A549 (cell line): ENCODE measurements around the gene SF1. TPM values are rescaled to one million over a fixed set of nuclear protein-coding genes. Genes with fewer than 3 reads are reported as not detected.

ENCODE experiments used
- ATAC-seq, 2 experiments: fragments of 200-7000 bp in 1 of 2; fragments of >200 bp in 1 of 2; cut with Nextera tagmentation in 1 of 2; cut with Tn5 transposase in 1 of 2; 3 replicates each; pipeline versions ENCODE4 v1.8.0 to v1.9.1; 2018 to 2020; ENCODE audit warnings: mild to moderate bottlenecking in 1 of 2, moderate library complexity in 1 of 2
- CTCF ChIA-PET: fragments of 300-600 bp; sonication (Branson Sonifier 250); formaldehyde crosslinking; extraction: SDS; loops from one replicate; lab custom pipeline; 2021; ENCODE audit warnings: antibody characterized with exemption, inconsistent platforms; lab: Yijun Ruan, JAX
- POLR2A ChIA-PET: fragments of 350-600 bp; formaldehyde crosslinking; extraction: SDS; loops from one replicate; lab custom pipeline; 2021; ENCODE audit warnings: antibody characterized with exemption, inconsistent platforms; lab: Yijun Ruan, JAX
- DNase-seq, 2 experiments: peaks; one replicate each; pipeline versions ENCODE4 v3.0.0 to v3.0.0-alpha.2; 2011 to 2016; ENCODE audit warnings: low read depth in 1 of 2, low spot score in 1 of 2
- FAIRE-seq: peaks from 2 replicates; lab custom pipeline; 2011; peaks lifted over from hg19 to GRCh38; lab: Jason Lieb, UNC
- H3K27ac ChIP-seq, 2 experiments: fragments of >200 bp; sonication (Bioruptor Twin); formaldehyde crosslinking; 3 replicates each; pipeline ENCODE4 v1.5.1; 2016 to 2017
- H3K4me1 ChIP-seq: fragments of >200 bp; sonication (Bioruptor Twin); formaldehyde crosslinking; 3 replicates; pipeline ENCODE4 v1.6.1; 2016
- H3K4me2 ChIP-seq: fragments of >200 bp; sonication (Bioruptor Twin); formaldehyde crosslinking; 3 replicates; pipeline ENCODE4 v1.6.1; 2016
- H3K4me3 ChIP-seq: fragments of >200 bp; sonication (Bioruptor Twin); formaldehyde crosslinking; 3 replicates; pipeline ENCODE4 v1.5.1; 2016
- H3K9me3 ChIP-seq: fragments of >200 bp; sonication (Bioruptor Twin); formaldehyde crosslinking; 3 replicates; pipeline ENCODE4 v1.6.1; 2016
- BHLHE40 ChIP-seq: IDR thresholded peaks from 2 replicates; pipeline ENCODE4 v1.6.1; 2012; ENCODE audit warnings: low read depth, low read length, inconsistent platforms
- CBX2 ChIP-seq: fragments of 200-600 bp; sonication (generic); IDR thresholded peaks from 2 replicates; pipeline ENCODE4 v1.6.1; 2016; ENCODE audit warnings: low read depth, mild to moderate bottlenecking, borderline replicate concordance
- CHD2 ChIP-seq: fragments of 150-350 bp; IDR thresholded peaks from 2 replicates; pipeline ENCODE4 v1.6.1; 2014; ENCODE audit warnings: low read length; ENCODE audit not compliant: partially characterized antibody
- EHF ChIP-seq: fragments of 250-450 bp; sonication (Bioruptor Pico); IDR thresholded peaks from 2 replicates; pipeline ENCODE4 v1.5.0; 2020; ENCODE audit warnings: mild to moderate bottlenecking
- HEYL ChIP-seq: fragments of 250-450 bp; sonication (Bioruptor Pico); IDR thresholded peaks from 2 replicates; pipeline ENCODE4 v1.8.0; 2021; ENCODE audit warnings: mild to moderate bottlenecking, moderate library complexity
- HOXB13 ChIP-seq: fragments of 250-450 bp; sonication (Bioruptor Pico); IDR thresholded peaks from 2 replicates; pipeline ENCODE4 v1.5.0; 2020; ENCODE audit warnings: low read depth, mild to moderate bottlenecking, moderate library complexity
- JUNB ChIP-seq: fragments of >200 bp; sonication (Bioruptor Twin); formaldehyde crosslinking; IDR thresholded peaks from 2 replicates; pipeline ENCODE4 v1.6.1; 2016
- PHF8 ChIP-seq: fragments of 200-600 bp; sonication (generic); IDR thresholded peaks from 2 replicates; pipeline ENCODE4 v1.6.1; 2016; ENCODE audit warnings: low read depth, mild to moderate bottlenecking, antibody characterized with exemption, moderate library complexity, borderline replicate concordance
- RNF2 ChIP-seq: fragments of 200-600 bp; sonication (generic); IDR thresholded peaks from 2 replicates; pipeline ENCODE4 v1.6.1; 2016; ENCODE audit warnings: low read depth, mild to moderate bottlenecking, antibody characterized with exemption, moderate library complexity, borderline replicate concordance
- ZC3H11A ChIP-seq: fragments of 450-650 bp; IDR thresholded peaks from 2 replicates; pipeline ENCODE4 v1.6.1; 2014; ENCODE audit warnings: antibody characterized with exemption, mild to moderate bottlenecking
- ZNF302 ChIP-seq: fragments of 250-450 bp; sonication (Bioruptor Pico); IDR thresholded peaks from 2 replicates; pipeline ENCODE4 v1.9.0; 2021; ENCODE audit warnings: inconsistent platforms, mild to moderate bottlenecking, moderate library complexity
- WGBS: methylation state at CpG from one replicate; pipeline ENCODE4 v1.1.6; 2017; ENCODE audit errors: missing lambda C conversion rate; 5-methylcytosine and 5-hydroxymethylcytosine counted together
- polyA plus RNA-seq, 4 experiments: library from polyadenylated mRNA; depleted of rRNA in 3 of 4; stranded (reverse); fragments of >200 nt; fragmentation: RNase III in 1 of 4; extraction: RNeasy Plus Mini Kit Qiagen cat#74134 plus additional on column Dnase treatment in 1 of 4; gene quantifications; 2 replicates in 3 of 4; 3 replicates in 1 of 4; pipeline ENCODE4 v1.2.3, GENCODE V29; 2011 to 2017
- TF ChIP-seq, protein P1 (sequence below): fragments of 250-450 bp; sonication (Bioruptor Pico); IDR thresholded peaks from 2 replicates; pipeline ENCODE4 v1.5.0; 2020; ENCODE audit warnings: low read depth, mild to moderate bottlenecking, moderate library complexity
- TF ChIP-seq, protein P2 (sequence below): fragments of 450-650 bp; IDR thresholded peaks from 2 replicates; pipeline ENCODE4 v1.6.1; 2014; ENCODE audit warnings: antibody characterized with exemption
- TF ChIP-seq, protein P3 (sequence below): fragments of 150-350 bp; IDR thresholded peaks from 2 replicates; pipeline ENCODE4 v1.6.1; 2014; ENCODE audit warnings: low read depth, mild to moderate bottlenecking, low read length
- TF ChIP-seq, protein P4 (sequence below): fragments of >200 bp; sonication (Bioruptor Twin); formaldehyde crosslinking; IDR thresholded peaks from 3 replicates; pipeline ENCODE4 v1.5.1; 2016
- TF ChIP-seq, protein P5 (sequence below): fragments of 200-600 bp; sonication (generic); IDR thresholded peaks from 2 replicates; pipeline ENCODE4 v1.6.1; 2016; ENCODE audit warnings: antibody characterized with exemption, mild to moderate bottlenecking, moderate library complexity

SF1 gene
- polyA plus RNA-seq, 2 of the 4 experiments (the other 2 are of a cell fraction), result 104 to 310 TPM

DNA sequence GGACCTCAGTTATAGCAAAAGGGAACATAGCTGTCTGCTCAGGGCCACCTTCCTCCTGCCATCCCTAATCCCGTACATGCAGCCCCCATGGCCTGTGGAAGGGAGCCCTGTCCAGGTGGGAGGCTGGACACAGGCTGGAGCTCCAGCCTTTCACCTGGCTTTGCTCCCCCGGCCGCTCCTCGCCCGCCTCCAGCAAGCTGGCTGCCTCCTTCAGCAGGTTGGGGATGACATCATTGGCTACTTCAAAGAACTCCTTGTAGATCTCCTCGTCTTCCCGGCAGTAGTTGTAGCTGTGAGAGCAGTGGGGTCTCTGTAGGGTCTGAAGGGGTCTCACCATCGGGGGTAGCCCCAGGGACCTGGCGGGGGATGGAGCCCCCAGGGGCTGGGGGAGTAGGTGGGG lies 27.1 kb upstream of the SF1 start:
- ChIA-PET POLR2A (no interaction called here), CTCF (no interaction called here)
- TF ChIP-seq BHLHE40 (no peak), HOXB13 (CRISPR knock-in tag) (no peak), ZNF302 (no peak)
- TF ChIP-seq, protein P1, sequence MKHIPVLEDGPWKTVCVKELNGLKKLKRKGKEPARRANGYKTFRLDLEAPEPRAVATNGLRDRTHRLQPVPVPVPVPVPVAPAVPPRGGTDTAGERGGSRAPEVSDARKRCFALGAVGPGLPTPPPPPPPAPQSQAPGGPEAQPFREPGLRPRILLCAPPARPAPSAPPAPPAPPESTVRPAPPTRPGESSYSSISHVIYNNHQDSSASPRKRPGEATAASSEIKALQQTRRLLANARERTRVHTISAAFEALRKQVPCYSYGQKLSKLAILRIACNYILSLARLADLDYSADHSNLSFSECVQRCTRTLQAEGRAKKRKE (CRISPR knock-in tag), result no peak
- TF ChIP-seq, protein P2, sequence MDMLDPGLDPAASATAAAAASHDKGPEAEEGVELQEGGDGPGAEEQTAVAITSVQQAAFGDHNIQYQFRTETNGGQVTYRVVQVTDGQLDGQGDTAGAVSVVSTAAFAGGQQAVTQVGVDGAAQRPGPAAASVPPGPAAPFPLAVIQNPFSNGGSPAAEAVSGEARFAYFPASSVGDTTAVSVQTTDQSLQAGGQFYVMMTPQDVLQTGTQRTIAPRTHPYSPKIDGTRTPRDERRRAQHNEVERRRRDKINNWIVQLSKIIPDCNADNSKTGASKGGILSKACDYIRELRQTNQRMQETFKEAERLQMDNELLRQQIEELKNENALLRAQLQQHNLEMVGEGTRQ, result no peak
- no peak for DNase-seq
- 93% methylated on average over 8 of the region's 9 CpGs for WGBS
- H3K4me2 ChIP-seq, result no peak overlapping the region
- H3K9me3 ChIP-seq, result no peaks in the 10 kb centered on the region
- H3K27ac ChIP-seq, result no peak overlapping the region
- peaks cover 20% of the 10 kb centered on the region for H3K4me1 ChIP-seq
- FAIRE-seq, result no peak
- no peak overlapping the region for H3K4me3 ChIP-seq
- no peak for ATAC-seq

DNA sequence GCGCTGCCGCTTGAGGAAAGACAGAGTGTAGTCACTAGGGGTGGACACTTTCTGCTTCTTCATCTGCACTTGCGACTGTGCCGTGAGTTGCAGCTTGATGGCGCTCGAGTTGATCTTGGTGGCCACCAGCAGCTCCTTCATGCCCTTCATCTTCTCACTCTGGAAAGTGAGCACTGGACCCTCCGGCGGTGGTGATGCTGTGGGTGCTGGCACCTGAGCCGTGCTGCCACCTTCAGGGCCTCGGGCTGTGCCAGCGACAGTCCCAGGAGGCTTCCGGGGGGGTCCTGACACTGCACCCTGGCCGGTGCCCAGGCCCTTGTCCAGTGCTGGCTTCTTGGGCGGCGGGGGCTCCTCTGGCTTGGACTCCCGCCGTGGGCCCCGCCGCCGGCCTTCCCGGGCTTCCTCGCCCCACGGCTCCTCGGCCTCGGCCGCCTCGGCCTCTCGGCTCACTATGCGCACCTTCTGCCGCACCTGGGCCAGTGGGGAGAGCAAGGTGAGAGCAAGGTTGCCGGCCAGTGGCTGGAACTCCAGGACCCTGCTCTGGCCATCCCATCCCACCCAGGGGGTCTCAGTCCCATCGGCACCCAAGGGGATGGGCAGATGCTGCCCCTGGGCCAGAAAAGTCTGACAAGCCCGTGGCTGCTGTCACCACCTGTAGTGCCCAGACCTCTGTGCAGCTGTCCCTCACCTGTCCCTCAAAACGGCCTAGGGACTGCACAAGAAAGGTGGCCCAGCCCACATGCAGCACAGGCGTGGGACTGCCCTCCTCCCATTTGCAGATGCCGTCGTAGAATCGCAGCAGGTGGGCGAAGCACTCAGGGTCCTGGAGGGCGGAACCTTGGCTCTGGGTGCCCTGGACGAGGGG lies 26.2 kb upstream of the SF1 start:
- Histone ChIP-seq H3K4me2 (peak overlapping the region; percentile 73), H3K27ac (no peak overlapping the region), H3K9me3 (no peaks in the 10 kb centered on the region), H3K4me3 (no peak overlapping the region), H3K4me1 (peaks cover 27% of the 10 kb centered on the region)
- no peak for FAIRE-seq
- WGBS, result 92% methylated on average over 36 of the region's 41 CpGs
- ChIA-PET CTCF (interaction anchor here (0.7 to 7.8 kb wide), 12 partner anchors 15 to 355 kb away, joined by 3 to 79 read pairs (median 3); no protein-coding TSS in a partner anchor), POLR2A (no interaction called here)
- TF ChIP-seq JUNB (no peak), CHD2 (no peak), ZNF302 (no peak), ZC3H11A (no peak), BHLHE40 (no peak), EHF (CRISPR knock-in tag) (no peak), RNF2 (no peak), HEYL (CRISPR knock-in tag) (no peak), CBX2 (no peak), PHF8 (no peak)
- TF ChIP-seq, protein P3, sequence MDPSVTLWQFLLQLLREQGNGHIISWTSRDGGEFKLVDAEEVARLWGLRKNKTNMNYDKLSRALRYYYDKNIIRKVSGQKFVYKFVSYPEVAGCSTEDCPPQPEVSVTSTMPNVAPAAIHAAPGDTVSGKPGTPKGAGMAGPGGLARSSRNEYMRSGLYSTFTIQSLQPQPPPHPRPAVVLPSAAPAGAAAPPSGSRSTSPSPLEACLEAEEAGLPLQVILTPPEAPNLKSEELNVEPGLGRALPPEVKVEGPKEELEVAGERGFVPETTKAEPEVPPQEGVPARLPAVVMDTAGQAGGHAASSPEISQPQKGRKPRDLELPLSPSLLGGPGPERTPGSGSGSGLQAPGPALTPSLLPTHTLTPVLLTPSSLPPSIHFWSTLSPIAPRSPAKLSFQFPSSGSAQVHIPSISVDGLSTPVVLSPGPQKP, result no peak
- TF ChIP-seq, protein P4, sequence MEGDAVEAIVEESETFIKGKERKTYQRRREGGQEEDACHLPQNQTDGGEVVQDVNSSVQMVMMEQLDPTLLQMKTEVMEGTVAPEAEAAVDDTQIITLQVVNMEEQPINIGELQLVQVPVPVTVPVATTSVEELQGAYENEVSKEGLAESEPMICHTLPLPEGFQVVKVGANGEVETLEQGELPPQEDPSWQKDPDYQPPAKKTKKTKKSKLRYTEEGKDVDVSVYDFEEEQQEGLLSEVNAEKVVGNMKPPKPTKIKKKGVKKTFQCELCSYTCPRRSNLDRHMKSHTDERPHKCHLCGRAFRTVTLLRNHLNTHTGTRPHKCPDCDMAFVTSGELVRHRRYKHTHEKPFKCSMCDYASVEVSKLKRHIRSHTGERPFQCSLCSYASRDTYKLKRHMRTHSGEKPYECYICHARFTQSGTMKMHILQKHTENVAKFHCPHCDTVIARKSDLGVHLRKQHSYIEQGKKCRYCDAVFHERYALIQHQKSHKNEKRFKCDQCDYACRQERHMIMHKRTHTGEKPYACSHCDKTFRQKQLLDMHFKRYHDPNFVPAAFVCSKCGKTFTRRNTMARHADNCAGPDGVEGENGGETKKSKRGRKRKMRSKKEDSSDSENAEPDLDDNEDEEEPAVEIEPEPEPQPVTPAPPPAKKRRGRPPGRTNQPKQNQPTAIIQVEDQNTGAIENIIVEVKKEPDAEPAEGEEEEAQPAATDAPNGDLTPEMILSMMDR, result no peak
- TF ChIP-seq, protein P5, sequence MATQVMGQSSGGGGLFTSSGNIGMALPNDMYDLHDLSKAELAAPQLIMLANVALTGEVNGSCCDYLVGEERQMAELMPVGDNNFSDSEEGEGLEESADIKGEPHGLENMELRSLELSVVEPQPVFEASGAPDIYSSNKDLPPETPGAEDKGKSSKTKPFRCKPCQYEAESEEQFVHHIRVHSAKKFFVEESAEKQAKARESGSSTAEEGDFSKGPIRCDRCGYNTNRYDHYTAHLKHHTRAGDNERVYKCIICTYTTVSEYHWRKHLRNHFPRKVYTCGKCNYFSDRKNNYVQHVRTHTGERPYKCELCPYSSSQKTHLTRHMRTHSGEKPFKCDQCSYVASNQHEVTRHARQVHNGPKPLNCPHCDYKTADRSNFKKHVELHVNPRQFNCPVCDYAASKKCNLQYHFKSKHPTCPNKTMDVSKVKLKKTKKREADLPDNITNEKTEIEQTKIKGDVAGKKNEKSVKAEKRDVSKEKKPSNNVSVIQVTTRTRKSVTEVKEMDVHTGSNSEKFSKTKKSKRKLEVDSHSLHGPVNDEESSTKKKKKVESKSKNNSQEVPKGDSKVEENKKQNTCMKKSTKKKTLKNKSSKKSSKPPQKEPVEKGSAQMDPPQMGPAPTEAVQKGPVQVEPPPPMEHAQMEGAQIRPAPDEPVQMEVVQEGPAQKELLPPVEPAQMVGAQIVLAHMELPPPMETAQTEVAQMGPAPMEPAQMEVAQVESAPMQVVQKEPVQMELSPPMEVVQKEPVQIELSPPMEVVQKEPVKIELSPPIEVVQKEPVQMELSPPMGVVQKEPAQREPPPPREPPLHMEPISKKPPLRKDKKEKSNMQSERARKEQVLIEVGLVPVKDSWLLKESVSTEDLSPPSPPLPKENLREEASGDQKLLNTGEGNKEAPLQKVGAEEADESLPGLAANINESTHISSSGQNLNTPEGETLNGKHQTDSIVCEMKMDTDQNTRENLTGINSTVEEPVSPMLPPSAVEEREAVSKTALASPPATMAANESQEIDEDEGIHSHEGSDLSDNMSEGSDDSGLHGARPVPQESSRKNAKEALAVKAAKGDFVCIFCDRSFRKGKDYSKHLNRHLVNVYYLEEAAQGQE, result no peak
- TF ChIP-seq, protein P2, result no peak
- DNase-seq, result peak in 1 of 2 experiments; percentile 49
- ATAC-seq, result peak; percentile 3 to 11; a peak in 3 of 6 replicates
